Measurements from ENCODE around the gene RPS25.

Gene RPS25

GRCh38 chr11:119052163-119052814 lies 34.1 kb upstream of the RPS25 start:
- no peak overlapping the region for H3K56ac ChIP-seq (ENCODE audit: low read length)
- H4K8ac ChIP-seq (ENCODE audit: low read depth, low read length): no peak overlapping the region
- H3K79me1 ChIP-seq (ENCODE audit: low read length): peaks cover 29% of the 10 kb centered on the region
- H3K18ac ChIP-seq (ENCODE audit: low read length): no peak overlapping the region
- no peak overlapping the region for H3K27ac ChIP-seq (ENCODE audit: low read depth, low read length)
- H4K5ac ChIP-seq (ENCODE audit: low read length): no peak overlapping the region
- H3K36me3 ChIP-seq (ENCODE audit: control insufficient read depth, insufficient read depth, low read length): peaks cover 45% of the 10 kb centered on the region
- no peak overlapping the region for H3K4me2 ChIP-seq (ENCODE audit: low read length)
- H2AK5ac ChIP-seq (ENCODE audit: low read length): no peak overlapping the region
- H3K23ac ChIP-seq (ENCODE audit: low read length): no peak overlapping the region
- H3K4ac ChIP-seq (ENCODE audit: low read depth, low read length): no peak overlapping the region
- no peak for DNase-seq
- peaks cover 4% of the 10 kb centered on the region for H3K4me1 ChIP-seq (ENCODE audit: control insufficient read depth, low read depth, low read length)
- no peak overlapping the region for H3K4me3 ChIP-seq (ENCODE audit: low read length)
- H3K9ac ChIP-seq (ENCODE audit: low read length): no peak overlapping the region
- H2BK5ac ChIP-seq (ENCODE audit: low read length): no peak overlapping the region
- H3K27me3 ChIP-seq (ENCODE audit: insufficient read depth, low read length, poor library complexity): no peaks in the 10 kb centered on the region
- no CpG with 5 or more reads among the region's 23 CpGs for WGBS (ENCODE audit: extremely low coverage, insufficient coverage, low lambda C conversion rate)
- no peak overlapping the region for H2BK15ac ChIP-seq (replicated peaks; ENCODE audit: low read depth)
- H3K79me2 ChIP-seq (ENCODE audit: control insufficient read depth, insufficient read depth, low read length): peaks cover 18% of the 10 kb centered on the region
- H2BK120ac ChIP-seq (ENCODE audit: low read depth, low read length): no peak overlapping the region

GRCh38 chr11:119051440-119052162 lies 33.5 kb upstream of the RPS25 start:
- Histone ChIP-seq H3K18ac (ENCODE audit: low read length) (no peak overlapping the region), H3K4ac (ENCODE audit: low read depth, low read length) (no peak overlapping the region), H2BK5ac (ENCODE audit: low read length) (no peak overlapping the region), H2BK120ac (ENCODE audit: low read depth, low read length) (no peak overlapping the region), H3K4me2 (ENCODE audit: low read length) (no peak overlapping the region), H2AK5ac (ENCODE audit: low read length) (no peak overlapping the region), H3K79me1 (ENCODE audit: low read length) (peaks cover 29% of the 10 kb centered on the region), H3K27ac (ENCODE audit: low read depth, low read length) (no peak overlapping the region), H3K36me3 (ENCODE audit: control insufficient read depth, insufficient read depth, low read length) (peaks cover 47% of the 10 kb centered on the region), H3K4me1 (ENCODE audit: control insufficient read depth, low read depth, low read length) (peaks cover 4% of the 10 kb centered on the region), H3K79me2 (ENCODE audit: control insufficient read depth, insufficient read depth, low read length) (peaks cover 18% of the 10 kb centered on the region), H4K5ac (ENCODE audit: low read length) (no peak overlapping the region), H3K27me3 (ENCODE audit: insufficient read depth, low read length, poor library complexity) (no peaks in the 10 kb centered on the region), H2BK15ac (replicated peaks; ENCODE audit: low read depth) (no peak overlapping the region), H4K8ac (ENCODE audit: low read depth, low read length) (no peak overlapping the region), H3K56ac (ENCODE audit: low read length) (no peak overlapping the region), H3K23ac (ENCODE audit: low read length) (no peak overlapping the region), H3K4me3 (ENCODE audit: low read length) (no peak overlapping the region), H3K9ac (ENCODE audit: low read length) (no peak overlapping the region)
- DNase-seq: no peak
- WGBS (ENCODE audit: extremely low coverage, insufficient coverage, low lambda C conversion rate): no CpG with 5 or more reads among the region's 17 CpGs

GRCh38 chr11:119049081-119049480 lies 30.9 kb upstream of the RPS25 start:
- no peak overlapping the region for H2AK5ac ChIP-seq (ENCODE audit: low read length)
- no peak overlapping the region for H2BK5ac ChIP-seq (ENCODE audit: low read length)
- peaks cover 36% of the 10 kb centered on the region for H3K36me3 ChIP-seq (ENCODE audit: control insufficient read depth, insufficient read depth, low read length)
- no peak overlapping the region for H2BK120ac ChIP-seq (ENCODE audit: low read depth, low read length)
- no peaks in the 10 kb centered on the region for H3K4me1 ChIP-seq (ENCODE audit: control insufficient read depth, low read depth, low read length)
- H3K56ac ChIP-seq (ENCODE audit: low read length): no peak overlapping the region
- no peak overlapping the region for H2BK15ac ChIP-seq (replicated peaks; ENCODE audit: low read depth)
- no peak overlapping the region for H3K23ac ChIP-seq (ENCODE audit: low read length)
- no peak overlapping the region for H3K9ac ChIP-seq (ENCODE audit: low read length)
- H3K27ac ChIP-seq (ENCODE audit: low read depth, low read length): no peak overlapping the region
- H4K5ac ChIP-seq (ENCODE audit: low read length): no peak overlapping the region
- H3K4me2 ChIP-seq (ENCODE audit: low read length): no peak overlapping the region
- H3K18ac ChIP-seq (ENCODE audit: low read length): no peak overlapping the region
- peaks cover 8% of the 10 kb centered on the region for H3K79me1 ChIP-seq (ENCODE audit: low read length)
- H3K79me2 ChIP-seq (ENCODE audit: control insufficient read depth, insufficient read depth, low read length): no peaks in the 10 kb centered on the region
- no peak overlapping the region for H3K4me3 ChIP-seq (ENCODE audit: low read length)
- no peak for DNase-seq
- WGBS (ENCODE audit: extremely low coverage, insufficient coverage, low lambda C conversion rate): no CpG with 5 or more reads among the region's 7 CpGs
- H3K27me3 ChIP-seq (ENCODE audit: insufficient read depth, low read length, poor library complexity): no peaks in the 10 kb centered on the region
- no peak overlapping the region for H3K4ac ChIP-seq (ENCODE audit: low read depth, low read length)
- H4K8ac ChIP-seq (ENCODE audit: low read depth, low read length): no peak overlapping the region

- Histone ChIP-seq H3K27ac (ENCODE audit: low read depth, low read length) (no peak overlapping the region), H3K4me1 (ENCODE audit: control insufficient read depth, low read depth, low read length) (no peaks in the 10 kb centered on the region), H3K23ac (ENCODE audit: low read length) (no peak overlapping the region), H3K4me3 (ENCODE audit: low read length) (no peak overlapping the region), H3K18ac (ENCODE audit: low read length) (no peak overlapping the region), H3K79me2 (ENCODE audit: control insufficient read depth, insufficient read depth, low read length) (no peaks in the 10 kb centered on the region), H3K4me2 (ENCODE audit: low read length) (no peak overlapping the region), H4K5ac (ENCODE audit: low read length) (no peak overlapping the region), H2BK120ac (ENCODE audit: low read depth, low read length) (no peak overlapping the region), H3K56ac (ENCODE audit: low read length) (no peak overlapping the region), H3K36me3 (ENCODE audit: control insufficient read depth, insufficient read depth, low read length) (peaks cover 33% of the 10 kb centered on the region), H3K9ac (ENCODE audit: low read length) (no peak overlapping the region), H4K8ac (ENCODE audit: low read depth, low read length) (no peak overlapping the region), H3K79me1 (ENCODE audit: low read length) (peaks cover 5% of the 10 kb centered on the region), H2AK5ac (ENCODE audit: low read length) (no peak overlapping the region), H2BK5ac (ENCODE audit: low read length) (no peak overlapping the region), H2BK15ac (replicated peaks; ENCODE audit: low read depth) (no peak overlapping the region), H3K27me3 (ENCODE audit: insufficient read depth, low read length, poor library complexity) (no peaks in the 10 kb centered on the region), H3K4ac (ENCODE audit: low read depth, low read length) (no peak overlapping the region)
- no CpG with 5 or more reads among the region's 9 CpGs for WGBS (ENCODE audit: extremely low coverage, insufficient coverage, low lambda C conversion rate)
- no peak for DNase-seq
Observed at GRCh38 chr11:119048644-119049043, 30.5 kb upstream of the RPS25 start.

GRCh38 chr11:119047205-119047604 lies 29.1 kb upstream of the RPS25 start:
- Histone ChIP-seq H3K18ac (ENCODE audit: low read length) (no peak overlapping the region), H3K79me2 (ENCODE audit: control insufficient read depth, insufficient read depth, low read length) (no peaks in the 10 kb centered on the region), H3K36me3 (ENCODE audit: control insufficient read depth, insufficient read depth, low read length) (peaks cover 27% of the 10 kb centered on the region), H3K56ac (ENCODE audit: low read length) (no peak overlapping the region), H3K79me1 (ENCODE audit: low read length) (no peaks in the 10 kb centered on the region), H2BK5ac (ENCODE audit: low read length) (no peak overlapping the region), H4K8ac (ENCODE audit: low read depth, low read length) (no peak overlapping the region), H3K4me2 (ENCODE audit: low read length) (no peak overlapping the region), H3K9ac (ENCODE audit: low read length) (no peak overlapping the region), H3K4me1 (ENCODE audit: control insufficient read depth, low read depth, low read length) (no peaks in the 10 kb centered on the region), H3K27ac (ENCODE audit: low read depth, low read length) (no peak overlapping the region), H3K27me3 (ENCODE audit: insufficient read depth, low read length, poor library complexity) (no peaks in the 10 kb centered on the region), H2AK5ac (ENCODE audit: low read length) (no peak overlapping the region), H3K4ac (ENCODE audit: low read depth, low read length) (no peak overlapping the region), H4K5ac (ENCODE audit: low read length) (no peak overlapping the region), H2BK15ac (replicated peaks; ENCODE audit: low read depth) (no peak overlapping the region), H3K4me3 (ENCODE audit: low read length) (no peak overlapping the region), H3K23ac (ENCODE audit: low read length) (no peak overlapping the region), H2BK120ac (ENCODE audit: low read depth, low read length) (no peak overlapping the region)
- DNase-seq: no peak
- no CpG with 5 or more reads among the region's 6 CpGs for WGBS (ENCODE audit: extremely low coverage, insufficient coverage, low lambda C conversion rate)
